ENCODE measurements around the gene PARN. TPM values are rescaled to one million over a fixed set of nuclear protein-coding genes. Genes with fewer than 3 reads are reported as not detected.

The PARN gene
- total and polyA plus RNA-seq, 3 experiments from 2014 or later: 45.9 to 48.2 (median 46.0) TPM

DNA sequence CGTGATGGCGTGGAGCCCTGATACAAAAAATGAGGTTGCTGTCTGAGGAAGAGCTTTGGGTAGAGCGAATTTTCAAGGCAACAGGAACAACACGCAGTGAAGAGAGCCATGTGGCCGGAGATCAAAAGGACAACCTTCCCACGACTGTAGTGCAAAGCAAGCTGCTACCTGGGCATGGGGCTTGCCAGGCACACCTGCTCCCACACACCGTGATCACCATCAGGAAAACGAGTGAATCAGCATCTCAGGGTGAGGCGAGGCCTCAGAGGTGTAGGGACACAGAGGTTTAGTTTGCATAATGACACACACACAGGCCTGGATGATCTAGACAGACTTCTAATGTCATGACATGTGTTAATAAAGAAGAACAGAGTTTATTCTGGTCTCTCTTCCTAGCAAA, 65.7 kb downstream of the PARN start:
- ChIA-PET POLR2A (no interaction called here), CTCF (no interaction called here)
- Histone ChIP-seq H3K27ac (ENCODE audit: low read depth, low read length) (no peak overlapping the region), H3K9me3 (ENCODE audit: low read length) (no peaks in the 10 kb centered on the region), H3K4me3 (ENCODE audit: low read length) (no peak overlapping the region), H3K36me3 (ENCODE audit: insufficient read depth, low read length) (no peaks in the 10 kb centered on the region), H3K4me1 (ENCODE audit: insufficient read depth, low read length) (no peaks in the 10 kb centered on the region), H3K27me3 (ENCODE audit: insufficient read depth, low read length, poor library complexity, severe bottlenecking) (no peaks in the 10 kb centered on the region)
- peak overlapping the region in 4 of 8 donors; percentile 3 to 70 (median 37) for H3K27ac Mint-ChIP-seq
- H3K27me3 Mint-ChIP-seq: no peaks in the 10 kb centered on the region
- no peak for DNase-seq
- peaks cover 0 to 50% (median 11%) of the 10 kb centered on the region in 3 donors for H3K36me3 Mint-ChIP-seq
- H3K9me3 Mint-ChIP-seq: no peaks in the 10 kb centered on the region
- peaks cover 4 to 32% (median 28%) of the 10 kb centered on the region in 3 donors for H3K4me1 Mint-ChIP-seq
- H3K4me3 Mint-ChIP-seq: peak overlapping the region in 1 of 7 donors; percentile 37

DNA sequence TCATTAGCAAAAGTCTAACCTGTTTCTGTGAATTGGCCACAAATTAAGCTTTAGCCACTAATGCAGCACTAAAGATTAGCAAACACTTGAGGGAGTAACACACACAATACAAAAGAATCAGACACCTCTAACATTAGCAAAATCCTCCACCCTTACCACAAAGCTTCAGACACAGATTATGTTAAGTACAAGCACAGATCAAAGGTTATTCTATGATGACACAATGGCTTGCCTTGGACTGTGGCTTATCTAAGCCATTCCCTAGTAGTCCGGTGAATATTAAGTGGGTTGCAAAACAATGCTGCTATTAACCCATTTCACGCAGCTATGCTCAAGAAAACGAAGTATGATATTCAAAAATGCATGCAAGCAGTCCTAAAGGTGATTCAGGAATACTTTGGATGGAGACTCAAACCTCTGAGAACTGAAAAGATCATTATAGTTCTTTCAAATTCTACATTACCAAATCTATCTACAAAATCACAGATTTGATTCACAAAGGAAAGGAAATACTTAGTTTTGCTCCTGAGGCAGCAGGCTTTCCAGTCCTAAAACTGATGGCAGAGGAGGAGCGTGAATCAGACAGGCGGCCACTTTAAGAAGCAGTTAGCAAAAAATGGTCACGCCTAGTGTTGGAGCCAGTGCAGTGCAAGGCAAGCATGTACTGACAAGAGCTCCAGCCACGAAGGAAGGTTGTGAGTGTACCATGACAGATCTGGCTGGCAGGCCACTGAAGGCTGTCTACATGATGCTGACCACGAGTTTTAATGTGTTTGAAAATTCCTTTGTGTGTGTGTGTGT, 67.2 kb downstream of the PARN start:
- H3K4me1 Mint-ChIP-seq: peaks cover 4 to 30% (median 26%) of the 10 kb centered on the region in 3 donors
- H3K9me3 ChIP-seq (ENCODE audit: low read length): no peaks in the 10 kb centered on the region
- no peaks in the 10 kb centered on the region for H3K27me3 Mint-ChIP-seq
- ChIA-PET CTCF (interaction anchor here (0.6 to 0.7 kb wide), 2 partner anchors 38 to 276 kb away, joined by 3 read pairs; no protein-coding TSS in a partner anchor), POLR2A (interaction anchor here (0.7 kb wide), 1 partner anchor 641 kb away, joined by 3 read pairs; no protein-coding TSS in a partner anchor)
- H3K4me3 ChIP-seq (ENCODE audit: low read length): no peak overlapping the region
- no peak for DNase-seq
- H3K27ac ChIP-seq (ENCODE audit: low read depth, low read length): no peak overlapping the region
- peaks cover 0 to 50% (median 9%) of the 10 kb centered on the region in 3 donors for H3K36me3 Mint-ChIP-seq
- no peaks in the 10 kb centered on the region for H3K9me3 Mint-ChIP-seq
- H3K27ac Mint-ChIP-seq: peak overlapping the region in 2 of 8 donors; percentile 4 to 39
- no peaks in the 10 kb centered on the region for H3K4me1 ChIP-seq (ENCODE audit: insufficient read depth, low read length)
- H3K4me3 Mint-ChIP-seq: no peak overlapping the region
- H3K27me3 ChIP-seq (ENCODE audit: insufficient read depth, low read length, poor library complexity, severe bottlenecking): no peaks in the 10 kb centered on the region
- no peaks in the 10 kb centered on the region for H3K36me3 ChIP-seq (ENCODE audit: insufficient read depth, low read length)

DNA sequence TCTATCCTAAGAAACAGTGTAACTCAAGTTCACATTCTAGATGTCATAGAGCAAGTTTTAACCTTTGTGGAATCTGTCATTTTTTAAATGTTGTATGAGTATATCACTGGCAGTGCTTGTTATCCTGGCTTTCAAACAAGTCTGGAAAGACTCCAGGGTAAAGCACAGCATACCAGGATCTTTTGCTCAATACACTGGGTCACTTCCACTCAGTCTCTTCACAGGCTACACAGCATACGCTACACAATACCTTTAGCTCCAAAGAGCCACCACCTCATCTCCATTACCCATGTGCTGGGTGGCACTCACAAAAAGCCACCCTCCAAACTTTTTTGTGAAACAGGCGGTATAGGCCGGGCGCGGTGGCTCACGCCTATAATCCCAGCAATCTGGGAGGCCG, 69.5 kb downstream of the PARN start:
- no peaks in the 10 kb centered on the region for H3K9me3 Mint-ChIP-seq
- Histone ChIP-seq H3K36me3 (ENCODE audit: insufficient read depth, low read length) (no peaks in the 10 kb centered on the region), H3K4me3 (ENCODE audit: low read length) (no peak overlapping the region), H3K4me1 (ENCODE audit: insufficient read depth, low read length) (no peaks in the 10 kb centered on the region), H3K27ac (ENCODE audit: low read depth, low read length) (no peak overlapping the region), H3K27me3 (ENCODE audit: insufficient read depth, low read length, poor library complexity, severe bottlenecking) (no peaks in the 10 kb centered on the region), H3K9me3 (ENCODE audit: low read length) (no peaks in the 10 kb centered on the region)
- CTCF ChIA-PET: no interaction called here
- H3K4me1 Mint-ChIP-seq: peaks cover 4 to 37% (median 13%) of the 10 kb centered on the region in 3 donors
- no peak for DNase-seq
- H3K36me3 Mint-ChIP-seq: peaks cover 0 to 50% (median 9%) of the 10 kb centered on the region in 3 donors
- no peak overlapping the region for H3K4me3 Mint-ChIP-seq
- no peaks in the 10 kb centered on the region for H3K27me3 Mint-ChIP-seq
- H3K27ac Mint-ChIP-seq: no peak overlapping the region
- POLR2A ChIA-PET: no interaction called here

DNA sequence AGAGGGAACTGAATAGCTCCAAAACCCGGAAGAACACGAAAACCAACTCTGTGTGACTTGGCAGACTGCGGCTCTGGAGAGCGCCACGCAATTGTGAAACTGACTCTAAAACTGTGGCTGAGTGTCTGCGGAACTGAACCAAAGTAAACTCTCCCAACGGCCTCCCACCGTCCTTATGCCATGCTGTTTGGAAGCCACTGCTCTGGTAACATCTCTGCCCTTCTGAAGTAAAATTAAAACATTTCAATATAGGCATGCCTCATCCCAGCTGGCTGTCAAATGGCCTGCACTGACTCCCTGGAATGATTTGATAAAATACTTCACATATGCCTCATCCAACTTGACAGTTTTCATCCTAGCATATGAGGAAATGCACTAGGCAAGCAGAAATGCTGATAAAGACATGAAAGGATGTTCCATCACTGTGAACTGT, 70.2 kb downstream of the PARN start:
- Mint-ChIP-seq H3K4me3 (no peak overlapping the region), H3K27me3 (no peaks in the 10 kb centered on the region), H3K9me3 (no peaks in the 10 kb centered on the region), H3K36me3 (peaks cover 0 to 53% (median 11%) of the 10 kb centered on the region in 3 donors), H3K27ac (peak overlapping the region in 1 of 8 donors; percentile 23), H3K4me1 (peaks cover 4 to 30% (median 6%) of the 10 kb centered on the region in 3 donors)
- Histone ChIP-seq H3K4me3 (ENCODE audit: low read length) (no peak overlapping the region), H3K27ac (ENCODE audit: low read depth, low read length) (no peak overlapping the region), H3K36me3 (ENCODE audit: insufficient read depth, low read length) (no peaks in the 10 kb centered on the region), H3K27me3 (ENCODE audit: insufficient read depth, low read length, poor library complexity, severe bottlenecking) (no peaks in the 10 kb centered on the region), H3K9me3 (ENCODE audit: low read length) (no peaks in the 10 kb centered on the region), H3K4me1 (ENCODE audit: insufficient read depth, low read length) (no peaks in the 10 kb centered on the region)
- POLR2A ChIA-PET: no interaction called here
- no peak for DNase-seq
- CTCF ChIA-PET: no interaction called here

DNA sequence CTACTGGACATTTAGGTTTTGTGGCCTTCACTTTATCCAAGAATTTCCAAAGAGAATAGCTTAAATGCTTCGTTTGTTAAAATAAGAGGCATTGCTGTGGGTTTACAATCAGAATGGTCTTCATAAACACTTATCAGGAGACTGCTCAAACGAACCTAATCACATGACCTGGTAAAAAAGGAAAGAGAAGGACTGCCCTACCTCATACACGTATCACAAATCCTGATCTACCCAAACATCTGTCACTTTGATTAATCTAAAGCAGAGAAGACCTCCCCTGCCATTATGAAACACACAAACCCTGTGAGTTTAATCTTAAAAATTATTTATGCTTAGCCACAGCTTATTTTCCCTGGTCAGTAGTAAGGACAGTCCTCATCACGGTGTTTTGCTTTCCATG, 76.6 kb downstream of the PARN start:
- Histone ChIP-seq H3K9me3 (ENCODE audit: low read length) (no peaks in the 10 kb centered on the region), H3K27me3 (ENCODE audit: insufficient read depth, low read length, poor library complexity, severe bottlenecking) (no peaks in the 10 kb centered on the region), H3K4me3 (ENCODE audit: low read length) (no peak overlapping the region), H3K27ac (ENCODE audit: low read depth, low read length) (no peak overlapping the region), H3K4me1 (ENCODE audit: insufficient read depth, low read length) (no peaks in the 10 kb centered on the region), H3K36me3 (ENCODE audit: insufficient read depth, low read length) (no peaks in the 10 kb centered on the region)
- ChIA-PET CTCF (no interaction called here), POLR2A (no interaction called here)
- Mint-ChIP-seq H3K4me1 (peaks cover 0 to 6% (median 4%) of the 10 kb centered on the region in 3 donors), H3K9me3 (no peaks in the 10 kb centered on the region), H3K36me3 (peaks cover 0 to 64% (median 9%) of the 10 kb centered on the region in 3 donors), H3K4me3 (no peak overlapping the region), H3K27me3 (no peaks in the 10 kb centered on the region), H3K27ac (no peak overlapping the region)
- DNase-seq: no peak

DNA sequence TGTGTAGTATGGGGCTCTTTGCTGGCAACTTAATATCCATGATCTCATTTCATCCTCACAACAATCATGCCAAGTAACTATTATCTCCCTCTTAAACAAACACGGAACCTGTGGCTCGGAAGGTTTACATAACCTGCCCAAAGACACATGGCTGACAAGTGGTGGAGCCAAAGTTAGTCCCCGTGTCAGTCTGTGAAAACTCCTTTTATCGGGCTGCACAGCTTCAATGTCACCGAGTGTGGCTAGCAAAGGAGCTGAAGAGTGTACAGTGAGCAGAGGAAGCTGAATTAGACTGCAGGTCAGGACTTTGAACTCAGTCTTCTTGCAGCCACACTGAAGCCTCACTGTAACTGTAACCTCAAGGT, 80.3 kb downstream of the PARN start:
- POLR2A ChIA-PET: no interaction called here

DNA sequence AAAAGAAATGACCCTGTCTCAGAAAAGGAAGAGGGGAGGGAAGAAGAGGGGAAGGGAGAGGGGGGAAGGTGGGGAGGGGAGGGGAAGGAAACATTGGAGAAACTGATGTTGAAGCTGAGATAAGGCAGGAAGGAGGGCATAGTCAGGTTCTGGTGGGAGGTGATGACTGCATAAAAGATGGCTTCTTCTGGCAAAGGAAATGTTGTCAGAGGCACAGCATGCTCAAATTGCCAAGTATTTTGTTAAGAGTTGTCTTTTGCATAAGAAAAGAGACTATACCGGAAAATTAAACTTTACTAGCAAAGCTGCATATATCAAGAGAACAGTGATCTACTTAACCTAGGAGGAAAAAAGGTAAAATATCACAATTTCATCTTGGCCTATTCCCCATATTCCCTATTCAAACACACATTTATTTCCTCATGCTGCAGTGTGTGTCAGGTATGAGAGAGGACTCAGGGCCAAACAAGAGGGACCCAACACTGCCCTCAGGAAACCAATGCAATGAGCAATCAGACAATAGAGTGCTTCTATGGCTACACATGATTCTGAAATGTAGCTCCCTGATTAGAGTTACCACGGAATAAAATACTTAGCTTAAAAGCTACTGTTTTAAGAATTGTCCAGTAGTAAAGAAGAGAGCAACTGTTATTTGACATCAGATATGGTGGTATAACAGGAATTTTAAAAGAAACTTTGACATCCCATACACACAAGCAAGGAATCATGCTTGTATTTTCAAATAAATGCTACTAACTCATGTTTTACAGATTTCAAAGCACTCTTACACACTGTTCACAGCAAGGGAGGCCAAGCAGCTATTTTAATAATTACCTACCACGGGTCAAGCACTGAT, 80.9 kb downstream of the PARN start:
- peaks cover 0 to 4% (median 0%) of the 10 kb centered on the region in 3 donors for H3K4me1 Mint-ChIP-seq
- peaks cover 0 to 72% (median 11%) of the 10 kb centered on the region in 3 donors for H3K36me3 Mint-ChIP-seq
- Histone ChIP-seq H3K4me3 (ENCODE audit: low read length) (no peak overlapping the region), H3K36me3 (ENCODE audit: insufficient read depth, low read length) (no peaks in the 10 kb centered on the region), H3K27ac (ENCODE audit: low read depth, low read length) (no peak overlapping the region), H3K9me3 (ENCODE audit: low read length) (no peaks in the 10 kb centered on the region), H3K27me3 (ENCODE audit: insufficient read depth, low read length, poor library complexity, severe bottlenecking) (no peaks in the 10 kb centered on the region), H3K4me1 (ENCODE audit: insufficient read depth, low read length) (no peaks in the 10 kb centered on the region)
- H3K4me3 Mint-ChIP-seq: peak overlapping the region in 1 of 7 donors; percentile 45
- DNase-seq: no peak
- peak overlapping the region in 3 of 8 donors; percentile 47 to 55 (median 52) for H3K27ac Mint-ChIP-seq
- CTCF ChIA-PET: no interaction called here
- H3K9me3 Mint-ChIP-seq: no peaks in the 10 kb centered on the region
- POLR2A ChIA-PET: no interaction called here
- H3K27me3 Mint-ChIP-seq: no peaks in the 10 kb centered on the region

More for the DNA sequence above, 80.3 kb downstream of the PARN start:
- no peaks in the 10 kb centered on the region for H3K27me3 Mint-ChIP-seq
- H3K4me1 Mint-ChIP-seq: peaks cover 0 to 4% (median 0%) of the 10 kb centered on the region in 3 donors
- H3K9me3 Mint-ChIP-seq: no peaks in the 10 kb centered on the region
- H3K4me3 ChIP-seq (ENCODE audit: low read length): no peak overlapping the region
- H3K27ac ChIP-seq (ENCODE audit: low read depth, low read length): no peak overlapping the region
- H3K9me3 ChIP-seq (ENCODE audit: low read length): no peaks in the 10 kb centered on the region
- peaks cover 0 to 68% (median 14%) of the 10 kb centered on the region in 3 donors for H3K36me3 Mint-ChIP-seq
- no peaks in the 10 kb centered on the region for H3K27me3 ChIP-seq (ENCODE audit: insufficient read depth, low read length, poor library complexity, severe bottlenecking)
- no peak overlapping the region for H3K27ac Mint-ChIP-seq
- DNase-seq: no peak
- CTCF ChIA-PET: no interaction called here
- no peaks in the 10 kb centered on the region for H3K36me3 ChIP-seq (ENCODE audit: insufficient read depth, low read length)
- no peak overlapping the region for H3K4me3 Mint-ChIP-seq
- no peaks in the 10 kb centered on the region for H3K4me1 ChIP-seq (ENCODE audit: insufficient read depth, low read length)

Measured in CD8-positive, alpha-beta memory T cell (primary cell).